Panc1 (cell line): ENCODE measurements around the gene MYO18A. TPM values are rescaled to one million over a fixed set of nuclear protein-coding genes. Genes with fewer than 3 reads are reported as not detected.

Experiments used
- ATAC-seq: fragments of 200-7000 bp; cut with Tn5 transposase; 2 replicates; pipeline ENCODE4 v1.9.1; 2020; ENCODE audit warnings: mild to moderate bottlenecking, moderate library complexity
- BruUV-seq: library from RNA; stranded (reverse); fragments of 400-500 nt; replicated peaks from 2 replicates; lab custom pipeline; 2021; lab: Mats Ljungman, UMichigan
- CTCF ChIA-PET: fragments of 300-600 bp; sonication (Branson Sonifier 250); formaldehyde crosslinking; loops from one replicate; lab custom pipeline; 2022; ENCODE audit warnings: antibody characterized with exemption; lab: Charles Lee
- POLR2A ChIA-PET: fragments of 300-600 bp; sonication (Branson Sonifier 250); formaldehyde crosslinking; loops from one replicate; lab custom pipeline; 2022; ENCODE audit warnings: antibody characterized with exemption; lab: Charles Lee
- DNase-seq: peaks from one replicate; pipeline ENCODE4 v3.0.0-alpha.2; 2010; ENCODE audit warnings: low read depth, low spot score
- H3K27ac ChIP-seq: 2 replicates; pipeline ENCODE4 v1.5.1; 2011; ENCODE audit warnings: mild to moderate bottlenecking, low read length, inconsistent platforms
- H3K27me3 ChIP-seq: fragments of 200-500 bp; sonication (Bioruptor generic); 2 replicates; pipeline ENCODE4 v1.6.0; 2014; ENCODE audit warnings: low read length, inconsistent platforms; ENCODE audit not compliant: control insufficient read depth, insufficient read depth
- H3K36me3 ChIP-seq: fragments of 200-500 bp; sonication (Bioruptor generic); 2 replicates; pipeline ENCODE4 v1.5.1; 2014; ENCODE audit warnings: inconsistent platforms, mild to moderate bottlenecking, low read length, moderate library complexity; ENCODE audit not compliant: control insufficient read depth, insufficient read depth
- H3K4me1 ChIP-seq: 2 replicates; pipeline ENCODE4 v1.5.1; 2011; ENCODE audit warnings: inconsistent platforms, mild to moderate bottlenecking, low read length, moderate library complexity; ENCODE audit not compliant: control insufficient read depth, insufficient read depth
- H3K4me3 ChIP-seq, 2 experiments: 2 replicates each; pipeline ENCODE4 v1.5.1; 2011 to 2012; ENCODE audit warnings: low read depth in 2 of 2, low read length in 2 of 2, mild to moderate bottlenecking in 2 of 2, inconsistent platforms in 1 of 2, moderate library complexity in 1 of 2
- H3K9me3 ChIP-seq: fragments of 200-500 bp; sonication (Bioruptor generic); 2 replicates; pipeline ENCODE4 v1.5.1; 2014; ENCODE audit warnings: low read depth, mild to moderate bottlenecking, inconsistent platforms, low read length, moderate library complexity; ENCODE audit not compliant: control insufficient read depth, insufficient read depth
- POLR2AphosphoS5 ChIP-seq: IDR thresholded peaks from 2 replicates; pipeline ENCODE4 v1.6.1; 2012; ENCODE audit warnings: mild to moderate bottlenecking, low read depth, low read length, moderate library complexity
- REST ChIP-seq, 2 experiments: IDR thresholded peaks; 2 replicates each; pipeline ENCODE4 v1.6.1; 2011 to 2012; ENCODE audit warnings: low read depth in 2 of 2, control low read depth in 1 of 2, low read length in 1 of 2, mild to moderate bottlenecking in 1 of 2, moderate library complexity in 1 of 2; ENCODE audit not compliant: insufficient read depth in 1 of 2
- SIN3A ChIP-seq: IDR thresholded peaks from 2 replicates; pipeline ENCODE4 v1.6.1; 2012; ENCODE audit warnings: low read depth, mild to moderate bottlenecking, low read length, moderate library complexity, borderline replicate concordance; ENCODE audit not compliant: insufficient read depth
- TCF7L2 ChIP-seq: IDR thresholded peaks from 2 replicates; pipeline ENCODE4 v1.6.1; 2011; ENCODE audit warnings: mild to moderate bottlenecking, low read depth, low read length, inconsistent platforms
- in situ Hi-C: cut with HindIII; loops from 2 replicates; pipeline ENCODE4 v1.10.0; 2016; ENCODE audit warnings: low sequenced_read_pairs, low pct_unique_long_range_greater_than_20kb
- intact Hi-C: fragments of 100-400 bp; cut with micrococcal nuclease; formaldehyde crosslinking; loops from one replicate; pipeline ENCODE4 v1.10.0; 2022; ENCODE audit not compliant: unreplicated experiment
- total RNA-seq: library from RNA; stranded (reverse); gene quantifications from one replicate; pipeline ENCODE4 v1.2.1, GENCODE V29; 2021; ENCODE audit not compliant: unreplicated experiment
- TF ChIP-seq, protein P1 (sequence below): fragments of 450-650 bp; IDR thresholded peaks from 2 replicates; pipeline ENCODE4 v1.5.1; 2017; ENCODE audit warnings: mild to moderate bottlenecking

The MYO18A gene
- total RNA-seq, 1 experiment from 2014 or later = 108 TPM

GRCh38 chr17:29066047-29066446 is 114.2 kb downstream of the MYO18A start:
- ChIA-PET CTCF (no interaction called here), POLR2A (no interaction called here)
- no peak overlapping the region for H3K4me3 ChIP-seq
- no TSS peak for BruUV-seq
- in situ Hi-C loops = no loop called here
- H3K27ac ChIP-seq = no peak overlapping the region
- no peaks in the 10 kb centered on the region for H3K36me3 ChIP-seq
- no peaks in the 10 kb centered on the region for H3K27me3 ChIP-seq
- TF ChIP-seq SIN3A = no peak
- no peak for TF ChIP-seq TCF7L2
- TF ChIP-seq POLR2AphosphoS5 = no peak
- TF ChIP-seq, protein P1, sequence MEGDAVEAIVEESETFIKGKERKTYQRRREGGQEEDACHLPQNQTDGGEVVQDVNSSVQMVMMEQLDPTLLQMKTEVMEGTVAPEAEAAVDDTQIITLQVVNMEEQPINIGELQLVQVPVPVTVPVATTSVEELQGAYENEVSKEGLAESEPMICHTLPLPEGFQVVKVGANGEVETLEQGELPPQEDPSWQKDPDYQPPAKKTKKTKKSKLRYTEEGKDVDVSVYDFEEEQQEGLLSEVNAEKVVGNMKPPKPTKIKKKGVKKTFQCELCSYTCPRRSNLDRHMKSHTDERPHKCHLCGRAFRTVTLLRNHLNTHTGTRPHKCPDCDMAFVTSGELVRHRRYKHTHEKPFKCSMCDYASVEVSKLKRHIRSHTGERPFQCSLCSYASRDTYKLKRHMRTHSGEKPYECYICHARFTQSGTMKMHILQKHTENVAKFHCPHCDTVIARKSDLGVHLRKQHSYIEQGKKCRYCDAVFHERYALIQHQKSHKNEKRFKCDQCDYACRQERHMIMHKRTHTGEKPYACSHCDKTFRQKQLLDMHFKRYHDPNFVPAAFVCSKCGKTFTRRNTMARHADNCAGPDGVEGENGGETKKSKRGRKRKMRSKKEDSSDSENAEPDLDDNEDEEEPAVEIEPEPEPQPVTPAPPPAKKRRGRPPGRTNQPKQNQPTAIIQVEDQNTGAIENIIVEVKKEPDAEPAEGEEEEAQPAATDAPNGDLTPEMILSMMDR = no peak
- no peak for TF ChIP-seq REST (IDR thresholded peaks at IDR 0.05; ENCODE audit: insufficient read depth in 1 of 2, low read depth in 2 of 2, low read length in 1 of 2)
- no peaks in the 10 kb centered on the region for H3K4me1 ChIP-seq
- no peak for ATAC-seq
- no peaks in the 10 kb centered on the region for H3K9me3 ChIP-seq
- intact Hi-C loops = no loop called here
- DNase-seq = no peak

GRCh38 chr17:29063992-29064391 is 116.2 kb downstream of the MYO18A start:
- H3K36me3 ChIP-seq = no peaks in the 10 kb centered on the region
- TF ChIP-seq SIN3A (no peak), TCF7L2 (no peak), REST (IDR thresholded peaks at IDR 0.05; ENCODE audit: insufficient read depth in 1 of 2, low read depth in 2 of 2, low read length in 1 of 2) (no peak), POLR2AphosphoS5 (no peak)
- TF ChIP-seq, protein P1 = no peak
- intact Hi-C loops (no loop called here), in situ Hi-C loops (no loop called here)
- ChIA-PET CTCF (interaction anchor here (0.8 kb wide), 1 partner anchor 98 kb away, joined by 3 read pairs; no protein-coding TSS in a partner anchor), POLR2A (interaction anchor here (0.6 kb wide), 1 partner anchor 1330 kb away, joined by 8 read pairs; no protein-coding TSS in a partner anchor)
- ATAC-seq (no peak), DNase-seq (no peak)
- H3K27me3 ChIP-seq = no peaks in the 10 kb centered on the region
- no peak overlapping the region for H3K27ac ChIP-seq
- H3K4me3 ChIP-seq = no peak overlapping the region
- no TSS peak for BruUV-seq
- H3K9me3 ChIP-seq = no peaks in the 10 kb centered on the region
- no peaks in the 10 kb centered on the region for H3K4me1 ChIP-seq
